Activated CD4-positive, alpha-beta T cell treated with anti-CD3 and anti-CD28 coated beads, Interleukin-10, Interleukin-2, amounts not matched to agents 100 ng/mL and 50 ng/mL, durations not matched to agents 16 hours and 8 hours (primary cell): ENCODE measurements around the gene CPA1.
A peak's percentile ranks its signal among the peaks of the same experiment; 100 is the strongest.
"Not testable (repeated sequence)": the region's sequence is repeated elsewhere in the genome, so short reads cannot be mapped to it uniquely, and the experiment has no call there.

Experiments
- DNase-seq: peaks from one replicate; pipeline ENCODE4 v3.0.0-alpha.2; 2020

Gene CPA1

DNA sequence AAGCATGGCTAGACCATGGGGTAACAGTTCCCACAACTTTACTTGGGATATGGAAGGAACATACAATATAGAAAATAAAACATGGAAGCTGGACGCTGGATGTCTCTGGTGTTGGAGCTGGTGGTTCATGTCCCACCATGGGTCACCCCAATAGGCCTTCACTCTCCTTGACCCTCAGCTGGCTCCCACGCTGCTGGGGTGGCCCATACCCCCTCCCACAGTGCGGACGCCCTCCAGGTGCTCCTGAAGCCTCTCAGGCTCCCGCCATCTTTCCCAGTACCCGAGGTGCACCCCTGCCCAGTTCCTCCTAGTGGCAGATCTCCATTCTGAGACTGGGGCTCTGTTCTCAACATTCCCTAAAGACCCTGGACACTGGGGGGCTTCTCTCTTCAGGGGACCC lies 5.8 kb upstream of the CPA1 start:
- DNase-seq: no peak

DNA sequence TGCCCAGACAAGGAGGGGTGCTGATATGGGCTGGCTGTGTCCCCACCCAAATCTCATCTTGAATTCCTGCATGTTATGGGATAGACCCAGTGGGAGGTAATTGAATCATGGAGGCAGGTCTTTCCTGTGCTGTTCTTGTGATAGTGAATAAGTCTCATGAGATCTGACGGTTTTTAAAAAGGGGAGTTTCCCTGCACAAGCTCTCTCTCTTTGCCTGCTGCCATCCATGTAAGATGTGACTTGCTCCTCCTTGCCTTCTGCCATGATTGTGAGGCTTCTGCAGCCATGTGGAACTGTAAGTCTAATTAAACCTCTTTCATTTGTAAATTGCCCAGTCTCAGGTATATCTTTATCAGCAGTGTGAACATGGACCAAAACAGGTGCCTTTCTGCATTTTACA lies 3.8 kb upstream of the CPA1 start:
- DNase-seq: not testable (repeated sequence)

DNA sequence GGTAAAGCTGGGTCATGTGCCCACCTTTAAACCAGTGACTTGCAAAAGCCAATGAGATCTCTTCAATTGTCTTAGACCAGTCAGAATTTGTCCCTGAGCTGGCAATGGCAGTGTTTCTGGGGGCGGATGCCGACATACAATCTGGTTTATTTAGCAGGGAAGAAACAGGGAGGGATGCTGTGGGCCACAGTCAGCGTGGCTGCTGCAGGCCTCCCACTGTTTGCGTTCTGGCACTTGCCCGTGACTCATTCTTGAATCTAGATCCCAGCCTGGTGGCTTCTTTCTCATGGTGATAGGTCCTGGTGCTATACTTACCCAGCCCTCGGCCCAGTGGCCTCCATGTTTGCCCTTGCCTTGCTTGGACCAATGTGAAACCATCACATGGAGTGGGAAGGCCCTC lies 3.1 kb upstream of the CPA1 start:
- DNase-seq: no peak

DNA sequence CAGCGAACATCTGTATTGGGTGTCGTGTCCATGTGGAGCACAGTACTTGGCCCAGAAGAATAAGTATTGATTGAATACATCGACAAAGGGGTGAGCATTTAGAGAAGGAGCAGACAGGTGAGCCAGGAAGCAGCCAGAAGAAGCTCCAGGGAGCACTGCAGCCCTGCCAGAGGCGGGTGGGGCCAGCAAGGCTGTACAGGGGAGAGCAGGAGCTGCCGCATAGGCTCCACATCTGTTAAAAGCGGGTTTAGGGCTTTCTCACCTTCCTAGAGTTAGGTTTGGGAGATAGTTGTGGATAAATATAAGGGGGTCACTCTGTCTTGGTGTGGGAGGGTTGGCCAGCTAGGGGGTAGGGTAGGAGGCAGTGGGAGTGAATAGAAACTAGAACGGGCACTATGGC lies 1.3 kb upstream of the CPA1 start:
- no peak for DNase-seq

DNA sequence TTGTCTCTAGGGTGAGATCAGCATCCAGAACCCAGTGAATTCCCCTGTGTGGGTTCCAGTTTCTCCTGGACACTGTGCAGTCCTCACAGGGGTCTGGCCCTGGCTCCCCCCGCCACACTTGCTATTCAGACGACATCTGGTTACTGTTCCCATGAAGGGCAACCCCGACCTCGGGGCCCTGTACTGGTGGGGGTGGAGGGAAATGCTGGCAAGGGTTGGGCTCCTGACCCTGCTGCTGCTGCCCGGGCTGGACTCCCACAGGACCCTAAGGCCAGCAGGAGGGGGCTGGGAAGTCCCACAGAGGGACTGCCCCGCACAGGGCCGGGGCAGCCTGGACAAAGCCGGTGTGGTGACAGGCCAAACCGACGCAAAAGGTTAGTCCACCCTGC lies 768 bp upstream of the CPA1 start:
- no peak for DNase-seq

DNA sequence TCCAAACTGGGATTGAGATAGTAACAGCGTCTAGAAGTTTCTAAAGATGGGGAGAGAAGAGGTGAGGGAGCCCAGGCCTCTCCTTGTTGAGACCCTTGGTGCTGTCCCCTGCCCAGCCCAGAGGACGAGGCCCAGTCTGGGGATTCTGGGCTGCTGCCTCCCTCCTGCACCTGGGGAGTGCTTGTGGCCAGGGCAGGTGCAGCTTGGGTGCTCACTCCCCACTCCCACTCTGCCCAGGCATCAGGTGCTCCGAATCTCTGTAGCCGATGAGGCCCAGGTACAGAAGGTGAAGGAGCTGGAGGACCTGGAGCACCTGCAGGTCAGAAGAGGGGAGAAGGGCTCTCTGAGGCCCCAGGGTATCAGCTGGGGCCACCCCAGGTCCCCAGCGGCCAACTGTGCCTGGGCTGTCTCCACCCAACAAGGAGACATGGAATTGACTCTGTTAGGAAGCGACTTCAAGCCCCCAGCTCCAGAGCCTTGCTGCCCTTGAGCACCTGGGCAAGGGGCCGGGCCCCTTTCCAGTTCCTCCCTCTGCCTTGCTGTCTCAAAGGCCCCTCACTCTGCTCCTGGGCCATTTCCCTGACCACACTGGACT lies 664 bp downstream of the CPA1 start:
- DNase-seq: no peak

DNA sequence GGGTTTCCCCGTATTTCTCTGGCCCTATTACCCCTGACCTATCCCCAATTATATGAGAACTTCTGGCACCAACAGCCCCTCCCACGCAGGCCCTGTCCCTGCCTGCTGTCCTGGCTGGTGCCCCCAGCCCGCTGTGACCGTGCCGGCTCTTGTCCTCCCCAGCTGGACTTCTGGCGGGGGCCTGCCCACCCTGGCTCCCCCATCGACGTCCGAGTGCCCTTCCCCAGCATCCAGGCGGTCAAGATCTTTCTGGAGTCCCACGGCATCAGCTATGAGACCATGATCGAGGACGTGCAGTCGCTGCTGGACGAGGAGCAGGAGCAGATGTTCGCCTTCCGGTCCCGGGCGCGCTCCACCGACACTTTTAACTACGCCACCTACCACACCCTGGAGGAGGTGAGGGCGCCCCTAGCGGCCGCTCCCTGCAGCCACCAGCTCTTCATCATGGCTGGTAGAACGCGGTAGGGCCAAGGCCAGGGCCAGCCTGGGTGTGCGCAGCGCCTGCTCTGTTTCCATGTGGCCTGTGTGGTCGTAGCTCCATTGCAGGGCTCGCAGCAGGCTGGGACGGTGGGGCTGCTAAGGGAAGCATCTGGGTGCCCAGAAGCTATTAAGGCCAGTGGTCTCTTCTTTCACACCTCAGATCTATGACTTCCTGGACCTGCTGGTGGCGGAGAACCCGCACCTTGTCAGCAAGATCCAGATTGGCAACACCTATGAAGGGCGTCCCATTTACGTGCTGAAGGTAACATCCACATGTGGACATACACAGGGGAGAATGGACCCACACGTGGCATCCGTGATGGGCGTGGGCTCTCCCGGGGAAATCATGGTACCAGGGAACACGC lies 1.4 kb downstream of the CPA1 start:
- DNase-seq: no peak

DNA sequence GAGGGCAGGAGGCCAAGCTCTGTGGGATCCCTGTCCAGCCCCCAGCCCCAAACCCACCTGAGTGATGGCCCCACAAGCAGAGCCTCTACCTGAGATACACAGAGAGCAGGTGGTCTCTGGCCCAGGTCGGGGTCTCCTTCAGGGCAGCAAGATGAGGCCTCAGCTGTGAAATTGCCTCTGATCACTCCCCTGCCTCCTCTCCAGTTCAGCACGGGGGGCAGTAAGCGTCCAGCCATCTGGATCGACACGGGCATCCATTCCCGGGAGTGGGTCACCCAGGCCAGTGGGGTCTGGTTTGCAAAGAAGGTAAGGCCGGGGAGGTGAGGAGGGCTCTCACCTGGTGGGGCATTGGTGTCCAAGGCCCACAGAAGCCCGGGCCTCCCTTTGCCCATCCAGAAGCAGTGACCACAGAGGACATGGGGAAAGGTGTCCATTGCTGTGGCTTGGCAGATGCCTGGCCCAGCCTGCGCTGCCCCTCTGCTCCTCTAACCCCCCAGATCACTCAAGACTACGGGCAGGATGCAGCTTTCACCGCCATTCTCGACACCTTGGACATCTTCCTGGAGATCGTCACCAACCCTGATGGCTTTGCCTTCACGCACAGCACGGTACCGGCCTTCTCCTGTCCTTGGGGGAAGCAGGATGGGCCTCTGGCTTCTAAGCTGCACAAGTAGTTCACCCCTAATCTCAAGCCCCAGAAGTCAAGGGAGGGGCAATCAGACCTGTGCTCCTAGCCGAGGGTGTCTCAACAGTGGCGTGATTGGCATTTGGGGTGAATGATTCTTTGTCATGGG lies 3.1 kb downstream of the CPA1 start:
- DNase-seq: no peak

DNA sequence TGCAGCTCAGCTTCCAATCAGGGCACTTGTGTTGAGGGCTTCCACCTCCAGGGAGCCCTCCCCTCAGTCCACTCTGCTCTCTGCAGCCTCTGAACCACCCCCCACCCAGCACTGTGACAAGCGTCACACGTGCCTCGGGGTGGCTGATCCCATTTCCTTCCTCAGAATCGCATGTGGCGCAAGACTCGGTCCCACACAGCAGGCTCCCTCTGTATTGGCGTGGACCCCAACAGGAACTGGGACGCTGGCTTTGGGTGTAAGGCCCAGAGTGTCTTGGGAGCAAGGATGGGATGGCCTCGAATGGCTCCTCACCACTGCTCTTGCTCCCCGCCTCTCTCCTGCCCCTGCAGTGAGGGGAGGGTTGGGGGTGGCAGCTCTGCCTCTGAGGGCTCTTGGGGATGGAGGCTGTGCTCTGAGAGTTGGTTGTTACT lies 4.1 kb downstream of the CPA1 start:
- no peak for DNase-seq

DNA sequence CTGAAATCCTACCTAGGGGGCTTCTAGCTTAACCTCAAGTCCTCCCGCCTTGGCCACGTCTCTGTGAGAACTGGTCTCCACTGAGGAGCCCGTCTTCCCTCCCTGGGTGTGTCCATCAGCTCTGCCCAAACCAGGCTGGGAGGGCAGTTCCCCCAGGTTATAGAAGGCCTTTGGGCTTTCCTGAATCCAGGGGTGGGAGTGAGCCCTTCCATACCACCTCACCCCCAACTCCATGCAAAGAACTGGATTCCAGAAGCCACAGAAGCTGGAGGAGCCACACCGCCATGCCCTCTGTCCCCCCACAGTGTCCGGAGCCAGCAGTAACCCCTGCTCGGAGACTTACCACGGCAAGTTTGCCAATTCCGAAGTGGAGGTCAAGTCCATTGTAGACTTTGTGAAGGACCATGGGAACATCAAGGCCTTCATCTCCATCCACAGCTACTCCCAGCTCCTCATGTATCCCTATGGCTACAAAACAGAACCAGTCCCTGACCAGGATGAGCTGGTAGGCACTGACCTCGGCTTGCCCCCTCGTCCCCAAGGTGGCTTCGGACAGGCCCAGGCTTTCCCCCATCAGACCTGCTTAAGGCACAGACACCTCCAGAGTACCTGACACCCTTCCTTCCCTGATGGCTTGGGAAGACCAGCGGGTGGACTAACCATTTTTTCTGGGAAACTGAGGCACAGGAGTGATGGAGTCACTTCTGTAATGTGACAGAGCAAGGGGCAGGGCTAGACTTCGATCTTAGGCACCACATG lies 4.7 kb downstream of the CPA1 start:
- no peak for DNase-seq

DNA sequence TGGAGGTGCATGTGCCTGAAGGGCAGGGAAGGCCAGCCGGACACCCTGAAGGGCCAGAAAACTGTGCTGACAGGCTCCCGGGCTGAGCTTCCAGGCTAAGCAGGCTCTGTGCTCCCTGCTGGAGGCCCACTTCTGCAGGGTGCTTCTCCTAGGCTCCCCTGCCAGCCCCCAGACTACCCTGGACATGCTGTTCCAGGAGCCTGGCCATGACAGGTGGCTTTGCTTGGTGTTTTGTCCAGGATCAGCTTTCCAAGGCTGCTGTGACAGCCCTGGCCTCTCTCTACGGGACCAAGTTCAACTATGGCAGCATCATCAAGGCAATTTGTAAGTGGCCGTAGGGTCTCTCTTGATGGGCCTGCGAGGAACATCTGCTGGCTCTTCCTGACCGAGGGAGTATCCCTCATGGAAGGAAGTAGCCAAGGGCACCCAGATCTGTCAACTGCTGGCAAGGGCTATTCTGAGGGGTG lies 5.3 kb downstream of the CPA1 start:
- no peak for DNase-seq

DNA sequence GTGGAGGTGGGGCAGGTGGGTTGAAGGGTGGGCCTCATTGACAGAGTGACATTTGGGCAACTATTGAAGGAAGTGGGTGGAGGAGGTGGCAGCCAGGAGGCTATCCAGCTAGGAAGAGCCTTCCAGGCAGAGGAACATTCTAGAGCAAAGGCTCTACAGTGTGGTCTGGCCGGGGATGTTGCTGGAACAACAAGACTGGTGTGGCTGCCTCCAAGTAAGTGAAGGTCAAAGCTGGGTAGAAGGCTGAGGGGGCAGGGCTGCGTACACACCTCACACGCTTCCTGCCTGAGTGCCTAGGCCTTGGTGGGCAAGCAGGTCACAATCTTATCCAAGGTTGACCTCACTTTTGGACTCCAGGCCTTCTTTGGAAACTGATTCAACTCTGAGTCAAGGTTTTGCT lies 6.6 kb downstream of the CPA1 start:
- DNase-seq: no peak

DNA sequence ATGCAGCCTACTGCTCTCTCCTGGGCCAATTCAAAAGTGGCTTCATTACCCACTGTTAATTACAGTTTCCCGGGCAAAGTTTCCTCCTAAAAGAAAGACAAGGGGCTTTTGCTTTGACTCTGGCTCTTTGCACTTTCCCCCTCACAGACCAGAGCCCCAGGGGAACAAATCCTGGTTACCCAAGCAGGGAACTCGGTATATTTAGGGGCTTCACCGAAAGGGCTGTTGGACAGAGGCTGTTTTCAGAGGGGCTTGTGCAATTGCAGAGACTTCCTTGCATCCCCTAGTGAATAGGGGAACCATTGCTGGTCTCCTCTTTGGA lies 7.0 kb downstream of the CPA1 start:
- DNase-seq: no peak

DNA sequence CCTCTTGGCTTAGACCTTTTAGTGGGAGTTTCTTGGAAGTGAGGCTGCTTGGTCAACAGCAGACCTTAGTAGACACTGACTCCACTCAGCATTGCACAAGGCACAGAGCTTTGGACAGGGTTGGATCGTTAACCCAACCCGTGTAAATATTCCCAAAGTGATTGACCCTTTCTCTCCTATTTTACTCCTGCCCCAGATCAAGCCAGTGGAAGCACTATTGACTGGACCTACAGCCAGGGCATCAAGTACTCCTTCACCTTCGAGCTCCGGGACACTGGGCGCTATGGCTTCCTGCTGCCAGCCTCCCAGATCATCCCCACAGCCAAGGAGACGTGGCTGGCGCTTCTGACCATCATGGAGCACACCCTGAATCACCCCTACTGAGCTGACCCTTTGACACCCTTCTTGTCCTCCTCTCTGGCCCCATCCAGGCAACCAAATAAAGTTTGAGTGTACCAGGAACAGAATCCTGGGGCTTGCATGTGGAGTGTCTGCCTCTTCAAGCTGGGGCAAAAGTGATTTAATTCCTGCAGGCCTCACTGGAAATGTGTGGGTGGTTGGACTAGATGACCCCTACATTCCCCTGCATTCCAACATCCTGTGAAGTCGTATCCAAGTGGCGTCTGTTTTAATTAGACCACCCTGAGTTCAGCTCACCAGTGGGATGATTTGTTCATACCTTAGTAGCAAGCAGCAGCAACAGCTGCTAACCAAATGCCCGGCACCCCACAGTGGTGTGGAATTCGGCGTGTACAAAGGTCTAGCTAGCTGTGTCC lies 7.5 kb downstream of the CPA1 start:
- no peak for DNase-seq

DNA sequence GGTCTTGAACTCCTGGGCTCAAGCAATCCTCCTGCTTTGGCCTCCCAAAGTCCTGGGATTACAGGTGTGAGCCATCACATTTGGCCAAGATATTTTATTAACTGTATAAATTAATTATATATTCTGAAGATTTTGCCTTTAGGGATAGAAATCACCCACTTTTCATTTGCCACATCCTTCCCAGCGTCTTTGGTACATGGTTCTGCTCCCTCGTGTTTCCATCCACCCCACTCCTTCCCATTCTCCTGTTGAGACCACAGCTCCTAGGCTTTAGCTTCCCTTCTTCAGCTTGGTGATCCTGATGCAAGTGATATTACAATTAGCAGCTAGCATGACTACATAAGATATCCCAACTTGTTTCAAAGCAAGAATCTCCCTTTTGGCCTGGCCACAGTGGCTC lies 8.4 kb downstream of the CPA1 start:
- DNase-seq: no peak

DNA sequence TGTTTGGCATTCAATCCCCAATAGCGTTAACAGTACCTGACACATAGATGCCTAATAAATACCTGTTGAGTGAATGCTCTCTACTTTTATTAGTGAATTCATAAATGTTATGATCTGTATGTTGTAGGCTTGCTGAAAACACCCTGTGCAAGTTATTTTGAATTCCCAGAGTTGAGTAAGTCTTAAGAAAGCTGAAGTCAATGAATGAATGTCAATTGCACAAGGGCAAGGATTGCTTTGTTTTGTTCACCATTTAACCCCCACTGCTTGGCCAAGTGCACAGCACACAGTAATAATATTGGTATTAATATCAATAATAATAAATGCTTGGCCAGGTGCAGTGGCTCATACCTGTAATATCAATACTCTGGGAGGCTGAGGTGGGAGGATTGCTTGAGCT lies 10.2 kb downstream of the CPA1 start:
- DNase-seq: no peak

DNA sequence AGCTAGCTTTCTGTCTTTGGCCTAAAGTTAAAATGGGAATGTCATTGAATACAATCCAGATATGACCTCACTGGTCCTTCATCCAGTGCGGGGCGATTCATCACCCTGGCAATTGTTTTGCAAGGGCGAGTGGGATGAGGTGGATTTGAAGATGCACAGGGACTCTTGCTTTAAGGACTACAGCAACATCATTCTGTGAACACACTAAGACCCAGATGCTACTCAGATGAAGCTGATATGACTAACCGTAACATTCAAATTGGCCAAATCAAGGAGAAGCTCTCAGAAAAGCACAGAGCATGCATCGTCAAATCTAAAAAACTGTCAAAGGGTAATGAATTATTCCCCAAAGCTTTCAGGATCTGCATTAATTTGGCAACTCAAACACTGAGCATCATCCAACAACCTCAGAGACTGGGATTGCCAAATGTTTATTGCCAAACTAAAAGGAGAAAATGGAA lies 12.8 kb downstream of the CPA1 start:
- no peak for DNase-seq

DNA sequence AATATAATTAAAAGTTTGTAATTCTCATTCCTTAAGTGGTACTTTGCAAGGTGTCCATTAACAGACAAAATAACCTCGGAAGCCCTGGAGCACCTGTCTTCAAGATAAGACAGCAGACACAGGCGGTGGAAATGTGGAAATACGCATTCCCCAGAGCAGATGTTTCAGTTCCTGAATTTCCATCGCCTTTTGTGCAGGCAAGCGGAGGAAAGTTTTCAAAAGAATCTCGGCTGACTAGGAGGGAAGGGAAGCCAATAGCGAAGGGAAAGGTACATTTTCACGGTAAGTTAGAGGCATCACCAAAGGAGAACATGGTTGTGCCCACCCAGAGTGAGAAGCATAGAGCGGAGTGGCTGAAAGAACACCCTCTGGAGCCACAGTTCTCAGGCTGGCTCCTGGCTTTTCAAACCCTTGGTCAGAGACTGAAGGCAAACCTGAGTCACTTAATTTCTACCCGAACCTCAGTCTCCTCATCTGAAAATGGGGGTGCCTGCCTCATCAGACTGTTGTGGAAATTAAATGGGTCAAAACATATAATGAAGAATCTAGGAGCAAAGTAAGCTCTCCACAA lies 13.6 kb downstream of the CPA1 start:
- no peak for DNase-seq

DNA sequence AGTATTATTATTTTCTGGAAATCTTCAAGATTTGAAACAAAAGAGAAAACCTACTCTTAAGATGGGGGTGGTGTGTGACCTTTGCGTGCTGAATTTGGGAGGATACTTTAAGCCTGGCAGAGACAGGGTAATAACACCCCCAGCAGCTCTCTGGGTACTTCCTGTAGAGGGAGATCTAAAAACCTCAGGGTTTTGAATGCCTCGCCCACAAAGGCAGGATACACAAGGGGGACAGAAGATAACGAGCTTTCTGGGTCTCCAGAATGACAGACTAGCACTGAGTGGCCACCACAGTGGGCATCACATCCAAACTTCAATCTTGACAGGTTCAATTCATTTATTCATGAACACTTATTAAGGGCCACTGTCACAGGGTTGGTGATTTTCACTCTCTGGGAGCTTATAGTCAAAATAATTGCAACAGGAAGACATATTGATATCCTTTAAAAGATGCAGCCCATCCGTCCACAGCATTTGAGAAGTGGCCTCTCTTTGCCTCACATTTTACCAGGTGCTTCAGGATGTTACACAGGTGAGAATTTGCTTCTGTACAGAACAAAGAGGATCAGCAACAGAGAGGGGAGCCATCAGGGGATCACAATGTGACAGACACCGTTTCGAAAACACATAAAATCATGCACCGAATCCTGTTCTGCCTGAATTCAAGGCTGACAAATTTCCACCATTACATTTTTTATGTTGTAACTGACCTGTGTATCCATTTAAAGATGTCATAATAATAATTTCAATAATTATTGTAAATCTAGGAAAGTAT lies 14.3 kb downstream of the CPA1 start:
- DNase-seq: peak; percentile 24

DNA sequence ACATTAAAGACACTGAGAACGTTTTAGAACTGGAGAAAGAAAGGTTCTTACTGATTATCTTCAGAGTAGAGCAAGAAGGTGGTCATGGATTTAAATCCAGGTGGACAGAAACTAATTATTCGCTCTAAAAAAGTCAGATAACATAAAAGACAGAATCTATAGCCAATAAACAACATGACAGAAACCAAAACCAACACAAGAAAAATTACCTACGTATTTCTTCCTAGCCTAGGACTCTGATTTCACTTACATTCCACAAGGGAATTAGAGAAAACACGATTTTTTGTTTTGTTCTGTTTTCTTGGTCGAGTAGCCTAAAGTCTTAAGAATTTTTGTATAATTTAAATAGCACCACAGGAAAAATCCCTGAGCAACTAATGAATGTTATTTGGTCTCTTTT lies 15.1 kb downstream of the CPA1 start:
- DNase-seq: no peak

DNA sequence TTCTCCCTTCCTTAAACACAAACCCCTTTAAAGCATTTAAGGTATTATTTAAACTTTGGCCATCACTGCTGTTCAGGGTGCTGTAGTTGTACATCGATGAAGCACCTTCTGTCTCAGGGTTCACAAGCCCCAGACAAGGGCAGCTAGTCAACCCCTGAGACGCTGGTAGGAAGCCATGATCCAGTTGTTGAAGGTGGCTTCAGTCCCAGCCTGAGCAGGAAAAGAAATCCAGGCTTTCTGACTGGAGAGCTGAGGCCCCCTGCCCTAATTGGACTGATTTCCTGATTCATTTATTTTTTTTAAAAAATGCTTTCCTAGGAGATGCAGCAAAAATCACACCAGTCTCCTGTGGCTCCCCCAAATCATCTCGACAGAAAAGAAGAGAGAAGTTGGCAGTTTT lies 15.8 kb downstream of the CPA1 start:
- no peak for DNase-seq
